Measurements from ENCODE around the gene GSX2. TPM values are rescaled to one million over a fixed set of nuclear protein-coding genes. Genes with fewer than 3 reads are reported as not detected.

The GSX2 gene
- polyA plus RNA-seq, 1 donor (not counting 4 experiments of a cell fraction or from before 2014, with no cell fraction given), result not detected

DNA sequence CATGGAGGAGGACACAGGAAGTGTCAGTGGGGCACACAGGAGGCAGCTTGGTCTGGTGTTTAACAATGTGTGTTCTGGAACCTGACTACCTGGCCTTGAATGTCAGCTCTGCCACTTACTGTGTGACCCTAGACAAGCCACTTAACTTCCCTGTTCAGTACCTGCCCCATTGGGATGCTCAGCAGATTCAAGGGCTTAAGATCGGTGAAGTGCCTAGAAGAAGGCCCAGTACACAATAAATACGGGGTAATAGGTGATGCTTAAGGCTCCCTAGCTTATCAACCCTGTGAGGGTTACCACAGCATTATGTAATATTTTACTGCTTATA lies 33.9 kb upstream of the GSX2 start:
- Histone ChIP-seq H3K27ac (ENCODE audit: control insufficient read depth, insufficient read depth, low read length) (peak overlapping the region; percentile 92), H3K27me3 (ENCODE audit: control insufficient read depth, extremely low read depth, insufficient read depth, low read length) (no peaks in the 10 kb centered on the region), H4K20me1 (ENCODE audit: control insufficient read depth, extremely low read depth, insufficient read depth, low read length) (no peaks in the 10 kb centered on the region), H3K9me1 (ENCODE audit: control insufficient read depth, extremely low read depth, insufficient read depth, low read length) (no peaks in the 10 kb centered on the region), H3K36me3 (ENCODE audit: control insufficient read depth in 2 of 2, extremely low read depth in 1 of 2, insufficient read depth in 2 of 2, low read length in 2 of 2) (peaks cover 0 to 4% of the 10 kb centered on the region in 2 experiments), H2AFZ (ENCODE audit: control insufficient read depth, low read length) (peak overlapping the region; percentile 64), H3K79me2 (ENCODE audit: control insufficient read depth, insufficient read depth, low read length) (peaks cover 33% of the 10 kb centered on the region), H3K4me2 (ENCODE audit: control insufficient read depth, extremely low read depth, insufficient read depth, low read depth, low read length) (peak overlapping the region; percentile 2), H3K9ac (ENCODE audit: control insufficient read depth, extremely low read depth, insufficient read depth, low read length) (no peak overlapping the region), H3K4me3 (ENCODE audit: control insufficient read depth in 2 of 3, extremely low read depth in 1 of 3, insufficient read depth in 2 of 3, low read depth in 1 of 3, low read length in 3 of 3) (no peak overlapping the region), H3K4me1 (ENCODE audit: control insufficient read depth, extremely low read depth, insufficient read depth, low read length) (peaks cover 48% of the 10 kb centered on the region), H3K9me3 (ENCODE audit: control insufficient read depth, low read depth, low read length) (no peaks in the 10 kb centered on the region)
- FAIRE-seq (no peak), DNase-seq (ENCODE audit: low read depth, low spot score) (no peak)
- dilution Hi-C loops (cut with MboI; ENCODE audit: extremely low pct_ligation_motif_present, low sequenced_read_pairs), result no loop called here
- no peak for TF ChIP-seq EZH2 (IDR thresholded peaks at IDR 0.05; ENCODE audit: low read length)
- TF ChIP-seq, protein P1, sequence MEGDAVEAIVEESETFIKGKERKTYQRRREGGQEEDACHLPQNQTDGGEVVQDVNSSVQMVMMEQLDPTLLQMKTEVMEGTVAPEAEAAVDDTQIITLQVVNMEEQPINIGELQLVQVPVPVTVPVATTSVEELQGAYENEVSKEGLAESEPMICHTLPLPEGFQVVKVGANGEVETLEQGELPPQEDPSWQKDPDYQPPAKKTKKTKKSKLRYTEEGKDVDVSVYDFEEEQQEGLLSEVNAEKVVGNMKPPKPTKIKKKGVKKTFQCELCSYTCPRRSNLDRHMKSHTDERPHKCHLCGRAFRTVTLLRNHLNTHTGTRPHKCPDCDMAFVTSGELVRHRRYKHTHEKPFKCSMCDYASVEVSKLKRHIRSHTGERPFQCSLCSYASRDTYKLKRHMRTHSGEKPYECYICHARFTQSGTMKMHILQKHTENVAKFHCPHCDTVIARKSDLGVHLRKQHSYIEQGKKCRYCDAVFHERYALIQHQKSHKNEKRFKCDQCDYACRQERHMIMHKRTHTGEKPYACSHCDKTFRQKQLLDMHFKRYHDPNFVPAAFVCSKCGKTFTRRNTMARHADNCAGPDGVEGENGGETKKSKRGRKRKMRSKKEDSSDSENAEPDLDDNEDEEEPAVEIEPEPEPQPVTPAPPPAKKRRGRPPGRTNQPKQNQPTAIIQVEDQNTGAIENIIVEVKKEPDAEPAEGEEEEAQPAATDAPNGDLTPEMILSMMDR (optimal IDR thresholded peaks at IDR 0.05 in 1 of 3, IDR thresholded peaks at IDR 0.05 in 1 of 3, conservative IDR thresholded peaks at IDR 0.05 in 1 of 3; ENCODE audit: extremely low read depth in 1 of 3, insufficient read depth in 2 of 3, low read length in 3 of 3), result no peak

DNA sequence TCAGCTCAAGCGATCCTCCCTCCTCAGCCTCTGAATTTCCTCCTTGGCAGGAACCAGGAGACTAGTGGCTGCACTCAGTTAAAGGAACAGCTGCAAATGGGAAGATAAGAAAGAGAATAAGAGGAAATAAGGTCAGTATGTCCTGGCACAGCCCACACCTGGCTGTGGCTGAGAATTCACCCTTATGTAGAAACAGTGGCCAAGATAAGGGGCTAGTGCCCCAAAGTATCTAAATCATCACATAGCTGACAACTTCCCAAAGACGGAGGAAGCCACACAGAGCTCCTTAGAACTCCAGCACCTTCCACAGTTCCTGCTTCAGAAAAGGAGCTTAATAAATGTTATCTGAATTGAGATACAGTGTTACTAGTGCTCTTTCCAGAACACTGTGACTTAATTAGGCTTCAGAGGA lies 33.2 kb upstream of the GSX2 start:
- no peak for FAIRE-seq

More for the DNA sequence above, 33.2 kb upstream of the GSX2 start:
- Histone ChIP-seq H3K4me1 (ENCODE audit: control insufficient read depth, extremely low read depth, insufficient read depth, low read length) (peaks cover 41% of the 10 kb centered on the region), H3K27ac (ENCODE audit: control insufficient read depth, insufficient read depth, low read length) (peak overlapping the region; percentile 92), H3K4me3 (ENCODE audit: control insufficient read depth in 2 of 3, extremely low read depth in 1 of 3, insufficient read depth in 2 of 3, low read depth in 1 of 3, low read length in 3 of 3) (peak overlapping the region in 2 of 3 experiments; percentile 29 to 40), H3K9me1 (ENCODE audit: control insufficient read depth, extremely low read depth, insufficient read depth, low read length) (no peaks in the 10 kb centered on the region), H3K27me3 (ENCODE audit: control insufficient read depth, extremely low read depth, insufficient read depth, low read length) (no peaks in the 10 kb centered on the region), H3K9ac (ENCODE audit: control insufficient read depth, extremely low read depth, insufficient read depth, low read length) (peak overlapping the region; percentile 67), H3K9me3 (ENCODE audit: control insufficient read depth, low read depth, low read length) (no peaks in the 10 kb centered on the region), H3K4me2 (ENCODE audit: control insufficient read depth, extremely low read depth, insufficient read depth, low read depth, low read length) (peak overlapping the region; percentile 86), H4K20me1 (ENCODE audit: control insufficient read depth, extremely low read depth, insufficient read depth, low read length) (no peaks in the 10 kb centered on the region), H3K79me2 (ENCODE audit: control insufficient read depth, insufficient read depth, low read length) (peaks cover 26% of the 10 kb centered on the region), H3K36me3 (ENCODE audit: control insufficient read depth in 2 of 2, extremely low read depth in 1 of 2, insufficient read depth in 2 of 2, low read length in 2 of 2) (peaks cover 0 to 4% of the 10 kb centered on the region in 2 experiments), H2AFZ (ENCODE audit: control insufficient read depth, low read length) (peak overlapping the region; percentile 51)
- TF ChIP-seq EZH2 (IDR thresholded peaks at IDR 0.05; ENCODE audit: low read length), result no peak
- TF ChIP-seq, protein P1 (optimal IDR thresholded peaks at IDR 0.05 in 1 of 3, IDR thresholded peaks at IDR 0.05 in 1 of 3, conservative IDR thresholded peaks at IDR 0.05 in 1 of 3; ENCODE audit: extremely low read depth in 1 of 3, insufficient read depth in 2 of 3, low read length in 3 of 3), result no peak
- no peak for DNase-seq (ENCODE audit: low read depth, low spot score)
- dilution Hi-C loops (cut with MboI; ENCODE audit: extremely low pct_ligation_motif_present, low sequenced_read_pairs), result no loop called here
